CD4-positive, CD25-positive, alpha-beta regulatory T cell (primary cell): ENCODE data around the gene PMEPA1. TPM values are rescaled to one million over a fixed set of nuclear protein-coding genes. Genes with fewer than 3 reads are reported as not detected.

Source experiments
- ATAC-seq, 2 donors: fragments of 150-1000 bp; cut with Tn5 transposase; one replicate each; pipeline ENCODE4 v1.10.0; 2021; ENCODE audit warnings: low read depth in 2 of 2, moderate number of reproducible peaks in 2 of 2, moderate library complexity in 1 of 2
- DNase-seq, 3 donors: peaks; one replicate each; pipeline versions ENCODE4 v3.0.0 to v3.0.0-alpha.2; 2012 to 2022; ENCODE audit warnings: mixed read lengths in 1 of 3
- H3K27ac ChIP-seq: one replicate; pipeline ENCODE4 v1.7.0; 2013; ENCODE audit warnings: mild to moderate bottlenecking, low read length; ENCODE audit not compliant: insufficient read depth, poor library complexity, severe bottlenecking
- H3K27me3 ChIP-seq: one replicate; pipeline ENCODE4 v1.7.0; 2013; ENCODE audit warnings: low read length; ENCODE audit not compliant: control insufficient read depth, insufficient read depth
- H3K36me3 ChIP-seq: one replicate; pipeline ENCODE4 v1.7.0; 2013; ENCODE audit warnings: mild to moderate bottlenecking, low read length, moderate library complexity; ENCODE audit not compliant: control insufficient read depth, insufficient read depth
- H3K4me1 ChIP-seq: 2 replicates; pipeline ENCODE4 v1.7.0; 2013; ENCODE audit warnings: mild to moderate bottlenecking, low read length; ENCODE audit not compliant: insufficient read depth, control insufficient read depth, poor library complexity, severe bottlenecking
- H3K4me3 ChIP-seq: one replicate; pipeline ENCODE4 v1.7.0; 2013; ENCODE audit warnings: low read depth, mild to moderate bottlenecking, low read length, moderate library complexity
- H3K9me3 ChIP-seq, 2 experiments: 1 replicate in 1 of 2; 2 replicates in 1 of 2; pipeline ENCODE4 v1.7.0; 2013; ENCODE audit warnings: low read length in 2 of 2, mild to moderate bottlenecking in 1 of 2, moderate library complexity in 1 of 2; ENCODE audit not compliant: control insufficient read depth in 2 of 2
- H3K27ac Mint-ChIP-seq, 3 donors: one replicate each; pipeline ENCODE4 v1.8.0; 2020 to 2022; ENCODE audit warnings: mild to moderate bottlenecking in 3 of 3, mixed read lengths in 3 of 3, moderate library complexity in 2 of 3
- H3K27me3 Mint-ChIP-seq: one replicate; pipeline ENCODE4 v1.8.0; 2022; ENCODE audit warnings: mild to moderate bottlenecking, mixed read lengths
- H3K36me3 Mint-ChIP-seq: one replicate; pipeline ENCODE4 v1.8.0; 2020; ENCODE audit warnings: mixed read lengths
- H3K4me1 Mint-ChIP-seq, 4 donors: one replicate each; pipeline ENCODE4 v1.8.0; 2020 to 2022; ENCODE audit warnings: mixed read lengths in 4 of 4, mild to moderate bottlenecking in 1 of 4
- H3K4me3 Mint-ChIP-seq, 4 donors: one replicate each; pipeline ENCODE4 v1.8.0; 2020 to 2022; ENCODE audit warnings: mild to moderate bottlenecking in 4 of 4, mixed read lengths in 4 of 4, moderate library complexity in 3 of 4
- H3K9me3 Mint-ChIP-seq, 7 donors: one replicate each; pipeline ENCODE4 v1.8.0; 2020 to 2022; ENCODE audit warnings: mixed read lengths in 7 of 7, mild to moderate bottlenecking in 3 of 7, moderate library complexity in 2 of 7
- polyA plus RNA-seq, 4 donors: library from polyadenylated mRNA; unstranded; fragments of 300-500 nt; fragmentation: Illumina TruSeq; gene quantifications; one replicate each; pipeline ENCODE4 v1.2.3, GENCODE V29; 2021
- total RNA-seq: library from RNA; stranded (reverse); gene quantifications from one replicate; pipeline ENCODE4 v1.2.3, GENCODE V29; 2022

The PMEPA1 gene
- total and polyA plus RNA-seq, 5 donors from 2014 or later: 0.36 to 4.0 (median 0.86) TPM

GRCh38 chr20:57710841-57711240, 1.0 kb upstream of the PMEPA1 start:
- Mint-ChIP-seq H3K4me3 (peak overlapping the region; percentile 89 to 94 (median 92)), H3K27me3 (peaks cover 33% of the 10 kb centered on the region), H3K36me3 (no peaks in the 10 kb centered on the region), H3K4me1 (peaks cover 3 to 41% (median 10%) of the 10 kb centered on the region in 4 donors), H3K9me3 (no peaks in the 10 kb centered on the region), H3K27ac (peak overlapping the region; percentile 81 to 97 (median 94))
- Histone ChIP-seq H3K27ac (peak overlapping the region; percentile 71), H3K27me3 (no peaks in the 10 kb centered on the region), H3K36me3 (no peaks in the 10 kb centered on the region), H3K4me3 (peak overlapping the region; percentile 37), H3K9me3 (no peaks in the 10 kb centered on the region), H3K4me1 (peaks cover 15% of the 10 kb centered on the region)
- DNase-seq (no peak), ATAC-seq (no peak)

GRCh38 chr20:57708694-57709673, 831 bp downstream of the PMEPA1 start:
- no peaks in the 10 kb centered on the region for H3K9me3 ChIP-seq
- no peak overlapping the region for H3K4me3 ChIP-seq
- peaks cover 5 to 41% (median 10%) of the 10 kb centered on the region in 4 donors for H3K4me1 Mint-ChIP-seq
- H3K36me3 Mint-ChIP-seq: no peaks in the 10 kb centered on the region
- H3K4me3 Mint-ChIP-seq: peak overlapping the region; percentile 88 to 94 (median 91)
- peaks cover 35% of the 10 kb centered on the region for H3K27me3 Mint-ChIP-seq
- peak overlapping the region; percentile 23 for H3K27ac ChIP-seq
- H3K27me3 ChIP-seq: no peaks in the 10 kb centered on the region
- peak overlapping the region in 2 of 3 donors; percentile 91 to 92 for H3K27ac Mint-ChIP-seq
- no peaks in the 10 kb centered on the region for H3K9me3 Mint-ChIP-seq
- ATAC-seq (no peak), DNase-seq (peak in 2 of 3 donors; percentile 8 to 20)
- H3K4me1 ChIP-seq: peaks cover 15% of the 10 kb centered on the region
- H3K36me3 ChIP-seq: no peaks in the 10 kb centered on the region

- peaks cover 15% of the 10 kb centered on the region for H3K4me1 ChIP-seq
- H3K9me3 ChIP-seq: no peaks in the 10 kb centered on the region
- no peaks in the 10 kb centered on the region for H3K36me3 ChIP-seq
- ATAC-seq (no peak), DNase-seq (peak in 1 of 3 donors; percentile 8)
- peak overlapping the region; percentile 23 for H3K27ac ChIP-seq
- no peaks in the 10 kb centered on the region for H3K9me3 Mint-ChIP-seq
- H3K27me3 ChIP-seq: no peaks in the 10 kb centered on the region
- peak overlapping the region; percentile 88 to 94 (median 91) for H3K4me3 Mint-ChIP-seq
- peaks cover 36% of the 10 kb centered on the region for H3K27me3 Mint-ChIP-seq
- peaks cover 5 to 40% (median 10%) of the 10 kb centered on the region in 4 donors for H3K4me1 Mint-ChIP-seq
- H3K36me3 Mint-ChIP-seq: no peaks in the 10 kb centered on the region
- H3K27ac Mint-ChIP-seq: peak overlapping the region in 2 of 3 donors; percentile 91 to 92
- no peak overlapping the region for H3K4me3 ChIP-seq
Measured at GRCh38 chr20:57707849-57708693, 1.7 kb downstream of the PMEPA1 start.

DNA sequence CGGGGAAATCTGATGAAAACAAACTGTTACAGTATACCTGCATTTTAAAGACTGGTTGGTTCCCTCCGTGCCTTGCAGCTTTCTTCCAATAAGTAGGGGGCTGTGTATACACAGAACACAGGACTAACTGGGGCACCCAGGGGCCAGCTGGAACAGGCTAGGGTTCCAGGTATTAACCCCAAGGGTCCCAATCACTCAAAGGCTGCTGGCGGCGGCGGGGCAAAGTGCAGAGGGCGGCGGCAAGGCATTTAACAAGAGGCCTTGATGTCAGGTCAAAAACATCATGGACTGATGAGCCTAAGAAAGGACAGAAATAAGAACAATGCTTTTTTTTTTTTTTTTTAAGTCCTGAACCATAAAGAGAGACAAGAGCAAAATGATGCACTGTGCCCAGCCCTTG, 2.5 kb downstream of the PMEPA1 start:
- Mint-ChIP-seq H3K36me3 (no peaks in the 10 kb centered on the region), H3K9me3 (no peaks in the 10 kb centered on the region), H3K27me3 (peaks cover 33% of the 10 kb centered on the region), H3K4me3 (peak overlapping the region; percentile 68 to 88 (median 74)), H3K4me1 (peaks cover 5 to 33% (median 10%) of the 10 kb centered on the region in 4 donors), H3K27ac (peak overlapping the region; percentile 4 to 97 (median 62))
- no peaks in the 10 kb centered on the region for H3K36me3 ChIP-seq
- no peak overlapping the region for H3K4me3 ChIP-seq
- H3K27ac ChIP-seq: no peak overlapping the region
- ATAC-seq (no peak), DNase-seq (no peak)
- H3K27me3 ChIP-seq: no peaks in the 10 kb centered on the region
- peaks cover 15% of the 10 kb centered on the region for H3K4me1 ChIP-seq
- H3K9me3 ChIP-seq: no peaks in the 10 kb centered on the region

GRCh38 chr20:57705127-57705899, 4.5 kb downstream of the PMEPA1 start:
- H3K4me3 Mint-ChIP-seq: peak overlapping the region in 1 of 4 donors; percentile 41
- H3K4me1 Mint-ChIP-seq: peaks cover 0 to 18% (median 6%) of the 10 kb centered on the region in 4 donors
- H3K9me3 ChIP-seq: no peaks in the 10 kb centered on the region
- no peak overlapping the region for H3K27ac Mint-ChIP-seq
- H3K36me3 ChIP-seq: no peaks in the 10 kb centered on the region
- H3K4me1 ChIP-seq: peaks cover 4% of the 10 kb centered on the region
- H3K9me3 Mint-ChIP-seq: no peaks in the 10 kb centered on the region
- no peak overlapping the region for H3K4me3 ChIP-seq
- DNase-seq (no peak), ATAC-seq (no peak)
- H3K27me3 Mint-ChIP-seq: peaks cover 25% of the 10 kb centered on the region
- no peak overlapping the region for H3K27ac ChIP-seq
- no peaks in the 10 kb centered on the region for H3K27me3 ChIP-seq
- H3K36me3 Mint-ChIP-seq: no peaks in the 10 kb centered on the region

GRCh38 chr20:57704245-57704644, 5.6 kb downstream of the PMEPA1 start:
- Histone ChIP-seq H3K27me3 (no peaks in the 10 kb centered on the region), H3K27ac (no peak overlapping the region), H3K36me3 (no peaks in the 10 kb centered on the region), H3K4me1 (no peaks in the 10 kb centered on the region), H3K4me3 (no peak overlapping the region), H3K9me3 (no peaks in the 10 kb centered on the region)
- no peaks in the 10 kb centered on the region for H3K9me3 Mint-ChIP-seq
- DNase-seq (no peak), ATAC-seq (no peak)
- H3K4me3 Mint-ChIP-seq: no peak overlapping the region
- peaks cover 29% of the 10 kb centered on the region for H3K27me3 Mint-ChIP-seq
- H3K36me3 Mint-ChIP-seq: no peaks in the 10 kb centered on the region
- peaks cover 0 to 19% (median 6%) of the 10 kb centered on the region in 4 donors for H3K4me1 Mint-ChIP-seq
- H3K27ac Mint-ChIP-seq: no peak overlapping the region

DNA sequence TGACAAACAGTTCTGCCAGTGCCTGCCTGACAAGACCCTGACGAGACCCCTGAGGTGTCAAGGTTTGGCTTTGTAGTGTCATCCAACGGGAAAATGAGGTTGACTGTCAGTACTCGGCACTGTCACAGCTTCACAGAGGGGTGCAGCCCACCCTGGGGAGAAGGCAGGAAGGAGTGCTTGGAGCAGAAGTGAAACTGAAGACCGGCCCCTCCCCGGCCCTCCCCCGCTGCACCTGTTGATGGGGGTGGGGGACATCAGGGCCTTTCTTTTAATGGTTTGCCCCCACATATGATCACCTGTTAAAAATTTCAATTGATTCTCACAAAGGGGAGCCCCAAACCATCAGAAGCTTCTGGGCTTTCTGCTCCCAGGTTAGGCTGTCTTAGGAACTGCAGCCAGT, 6.8 kb downstream of the PMEPA1 start:
- no peak overlapping the region for H3K4me3 Mint-ChIP-seq
- Histone ChIP-seq H3K4me3 (no peak overlapping the region), H3K9me3 (no peaks in the 10 kb centered on the region), H3K27ac (no peak overlapping the region), H3K36me3 (no peaks in the 10 kb centered on the region), H3K4me1 (peaks cover 5% of the 10 kb centered on the region), H3K27me3 (no peaks in the 10 kb centered on the region)
- no peaks in the 10 kb centered on the region for H3K36me3 Mint-ChIP-seq
- peaks cover 6 to 25% (median 10%) of the 10 kb centered on the region in 4 donors for H3K4me1 Mint-ChIP-seq
- ATAC-seq: no peak
- H3K27ac Mint-ChIP-seq: no peak overlapping the region
- DNase-seq: no peak
- H3K27me3 Mint-ChIP-seq: peaks cover 22% of the 10 kb centered on the region
- no peaks in the 10 kb centered on the region for H3K9me3 Mint-ChIP-seq
